Prostate gland (tissue), 2 donors: ENCODE data around the gene FBXW7. TPM values are rescaled to one million over a fixed set of nuclear protein-coding genes. Genes with fewer than 3 reads are reported as not detected.

ENCODE experiments used
- DNase-seq: peaks from one replicate; pipeline ENCODE4 v3.0.0-alpha.2; 2019; ENCODE audit warnings: low spot score
- H3K27ac ChIP-seq, 2 donors: fragments of 200-600 bp; sonication (generic); 2 replicates each; pipeline ENCODE4 v1.5.1; 2017 to 2019
- H3K27me3 ChIP-seq: fragments of 200-600 bp; sonication (generic); replicated peaks from 2 replicates; pipeline ENCODE4 v1.5.1; 2019; ENCODE audit not compliant: insufficient read depth
- H3K36me3 ChIP-seq, 2 donors: fragments of 200-600 bp; sonication (generic); 1 replicate in 1 of 2; 2 replicates in 1 of 2; pipeline versions ENCODE4 v1.5.1 to v1.8.1; 2017 to 2019
- H3K4me1 ChIP-seq: fragments of 200-600 bp; sonication (generic); replicated peaks from 2 replicates; pipeline ENCODE4 v1.5.1; 2019
- H3K4me3 ChIP-seq, 2 donors: fragments of 200-600 bp; sonication (generic); 2 replicates each; pipeline ENCODE4 v1.5.1; 2017 to 2019
- H3K9me3 ChIP-seq: fragments of 200-600 bp; sonication (generic); 2 replicates; pipeline ENCODE4 v1.5.1; 2017
- POLR2A ChIP-seq: fragments of 450-650 bp; IDR thresholded peaks from one replicate; pipeline ENCODE4 v1.6.1; 2016; ENCODE audit warnings: antibody characterized with exemption, mild to moderate bottlenecking
- POLR2AphosphoS5 ChIP-seq: sonication (generic); formaldehyde crosslinking; IDR thresholded peaks from one replicate; pipeline ENCODE4 v1.6.1; 2017; ENCODE audit warnings: antibody characterized with exemption
- WGBS: methylation state at CpG from one replicate; pipeline ENCODE4 v1.1.5; 2018; 5-methylcytosine and 5-hydroxymethylcytosine counted together
- intact Hi-C: fragments of 100-400 bp; cut with DNase I; formaldehyde crosslinking; loops from one replicate; pipeline ENCODE4 v1.14.2; 2022
- total RNA-seq, 2 donors: library from RNA; depleted of rRNA; stranded (reverse); fragments of >200 nt; gene quantifications; one replicate each; pipeline ENCODE4 v1.1.0, GENCODE V29; 2016
- TF ChIP-seq, protein P1 (sequence below), 4 experiments: fragments of 200-600 bp in 2 of 4; fragments of 450-650 bp in 2 of 4; sonication (generic) in 2 of 4; IDR thresholded peaks; 1 replicate in 3 of 4; 2 replicates in 1 of 4; pipeline ENCODE4 v1.5.1; 2016 to 2019; ENCODE audit warnings: antibody characterized with exemption in 4 of 4, mild to moderate bottlenecking in 2 of 4, moderate library complexity in 2 of 4

FBXW7 gene
- total RNA-seq, 2 donors from 2014 or later: 21.8 to 24.9 TPM

DNA sequence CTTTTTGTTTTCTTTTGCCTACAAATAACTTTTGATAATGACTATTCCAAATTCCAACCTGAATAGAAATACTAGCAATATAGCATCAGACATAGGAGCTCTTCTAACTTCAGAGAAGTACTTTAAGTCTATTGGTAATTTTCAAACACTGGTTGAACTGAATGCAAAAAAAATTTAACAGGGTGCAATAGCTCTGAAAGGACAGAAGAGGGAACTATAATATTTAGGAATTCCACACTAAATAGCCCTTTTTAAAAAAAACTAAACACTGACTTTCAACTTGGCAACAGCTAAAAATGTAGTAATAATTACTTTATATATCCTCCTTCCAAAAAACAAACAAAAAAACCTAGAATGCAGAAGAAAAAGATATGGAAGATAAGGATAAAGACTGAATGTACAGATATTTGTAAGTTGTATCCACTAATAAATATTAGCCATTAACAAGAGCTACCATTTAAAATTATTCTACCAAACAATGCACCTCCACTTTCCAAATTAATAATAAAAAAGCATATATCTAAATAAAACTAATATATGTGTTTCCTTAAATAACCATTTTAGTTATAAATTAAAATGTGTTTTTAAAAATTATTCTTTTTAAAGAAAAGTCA lies 81.4 kb downstream of the FBXW7 start:
- intact Hi-C loops: no loop called here
- H3K36me3 ChIP-seq: no peaks in the 10 kb centered on the region
- no peak for DNase-seq
- no peak overlapping the region for H3K4me3 ChIP-seq
- H3K27ac ChIP-seq: no peak overlapping the region
- no peaks in the 10 kb centered on the region for H3K27me3 ChIP-seq
- H3K4me1 ChIP-seq: no peaks in the 10 kb centered on the region
- TF ChIP-seq POLR2A: no peak
- TF ChIP-seq, protein P1, sequence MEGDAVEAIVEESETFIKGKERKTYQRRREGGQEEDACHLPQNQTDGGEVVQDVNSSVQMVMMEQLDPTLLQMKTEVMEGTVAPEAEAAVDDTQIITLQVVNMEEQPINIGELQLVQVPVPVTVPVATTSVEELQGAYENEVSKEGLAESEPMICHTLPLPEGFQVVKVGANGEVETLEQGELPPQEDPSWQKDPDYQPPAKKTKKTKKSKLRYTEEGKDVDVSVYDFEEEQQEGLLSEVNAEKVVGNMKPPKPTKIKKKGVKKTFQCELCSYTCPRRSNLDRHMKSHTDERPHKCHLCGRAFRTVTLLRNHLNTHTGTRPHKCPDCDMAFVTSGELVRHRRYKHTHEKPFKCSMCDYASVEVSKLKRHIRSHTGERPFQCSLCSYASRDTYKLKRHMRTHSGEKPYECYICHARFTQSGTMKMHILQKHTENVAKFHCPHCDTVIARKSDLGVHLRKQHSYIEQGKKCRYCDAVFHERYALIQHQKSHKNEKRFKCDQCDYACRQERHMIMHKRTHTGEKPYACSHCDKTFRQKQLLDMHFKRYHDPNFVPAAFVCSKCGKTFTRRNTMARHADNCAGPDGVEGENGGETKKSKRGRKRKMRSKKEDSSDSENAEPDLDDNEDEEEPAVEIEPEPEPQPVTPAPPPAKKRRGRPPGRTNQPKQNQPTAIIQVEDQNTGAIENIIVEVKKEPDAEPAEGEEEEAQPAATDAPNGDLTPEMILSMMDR (IDR thresholded peaks at IDR 0.05): peak in 2 of 4 experiments; percentile 52 to 61
- no peaks in the 10 kb centered on the region for H3K9me3 ChIP-seq

DNA sequence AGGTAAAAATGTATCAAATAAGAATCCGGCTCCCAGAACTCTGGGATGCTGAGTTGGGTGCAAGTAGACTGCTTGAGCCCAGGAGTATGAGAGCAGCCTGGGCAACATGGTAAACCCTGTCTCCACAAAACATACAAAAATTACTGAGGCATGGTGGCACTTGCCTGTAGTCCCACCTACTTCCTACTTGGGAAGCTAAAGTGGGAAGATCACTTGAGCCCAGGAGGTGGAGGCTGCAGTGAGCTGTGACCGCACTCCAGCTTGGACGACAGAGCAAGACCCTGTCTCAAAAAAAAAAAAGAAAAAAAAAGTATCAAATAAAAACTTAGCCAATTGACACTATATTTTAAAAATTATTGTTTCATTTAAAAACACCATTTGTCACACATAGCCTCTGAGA lies 84.4 kb downstream of the FBXW7 start:
- intact Hi-C loops: no loop called here
- no peak for DNase-seq
- H3K27ac ChIP-seq: no peak overlapping the region
- no peaks in the 10 kb centered on the region for H3K9me3 ChIP-seq
- H3K36me3 ChIP-seq: no peaks in the 10 kb centered on the region
- H3K27me3 ChIP-seq: no peaks in the 10 kb centered on the region
- no peak overlapping the region for H3K4me3 ChIP-seq
- H3K4me1 ChIP-seq: no peaks in the 10 kb centered on the region
- 93% methylated on average over 3 of the region's 3 CpGs for WGBS
- TF ChIP-seq POLR2A: no peak

DNA sequence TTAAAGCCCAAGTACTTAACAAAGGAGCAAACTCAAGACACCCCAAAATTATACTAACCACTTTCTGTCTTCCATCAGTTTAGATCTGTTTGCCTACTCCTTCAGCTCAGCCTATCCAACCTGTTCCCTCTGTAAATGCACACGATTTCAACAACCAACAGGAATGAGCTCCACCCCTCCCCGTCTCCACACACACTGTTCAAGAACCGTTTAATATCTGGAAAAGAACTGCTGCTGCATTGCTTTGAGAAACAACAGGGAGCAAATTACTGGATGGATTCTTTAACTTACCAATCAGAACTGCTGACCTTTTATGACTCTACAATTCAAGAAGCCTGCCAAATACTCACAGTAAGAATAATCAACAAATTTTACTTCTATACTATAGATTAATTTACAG lies 87.0 kb downstream of the FBXW7 start:
- no peaks in the 10 kb centered on the region for H3K4me1 ChIP-seq
- H3K4me3 ChIP-seq: no peak overlapping the region
- no peak for DNase-seq
- 45% methylated on average over 3 of the region's 3 CpGs for WGBS
- no peaks in the 10 kb centered on the region for H3K9me3 ChIP-seq
- TF ChIP-seq, protein P1 (IDR thresholded peaks at IDR 0.05): no peak
- TF ChIP-seq POLR2AphosphoS5: no peak
- no peak for TF ChIP-seq POLR2A
- H3K36me3 ChIP-seq: no peaks in the 10 kb centered on the region
- intact Hi-C loops: no loop called here
- H3K27me3 ChIP-seq: no peaks in the 10 kb centered on the region
- no peak overlapping the region for H3K27ac ChIP-seq

DNA sequence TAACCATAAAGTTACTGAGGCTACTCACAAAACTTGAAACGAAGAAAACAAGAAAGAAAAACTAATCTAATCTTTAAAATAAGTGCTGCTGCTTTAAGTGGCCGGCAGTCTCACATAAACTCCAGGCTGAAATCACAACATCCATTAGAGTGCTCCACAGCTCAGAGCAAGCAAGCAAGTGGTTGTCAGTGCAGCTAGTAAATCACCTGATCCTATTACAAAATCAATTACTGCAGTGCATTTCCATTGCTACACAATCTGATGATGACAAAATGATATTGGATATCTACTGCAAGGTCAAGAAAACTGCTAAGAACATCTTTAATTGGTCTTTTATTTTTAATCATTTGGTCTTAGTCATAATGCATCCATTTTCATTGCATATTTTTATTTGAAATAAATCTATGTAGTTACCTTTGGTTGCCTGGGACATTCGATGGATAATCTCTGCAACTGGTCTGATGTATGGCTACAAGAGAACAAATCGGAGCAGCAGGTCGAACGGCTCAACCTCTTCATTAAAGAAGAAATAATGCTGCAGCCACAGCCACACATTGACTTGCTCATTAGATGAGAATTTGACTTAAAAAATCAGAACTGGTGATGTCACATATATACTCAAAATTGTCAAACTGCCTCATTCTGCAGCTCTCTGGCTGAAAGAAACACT lies 87.7 kb downstream of the FBXW7 start:
- no peak overlapping the region for H3K27ac ChIP-seq
- intact Hi-C loops: no loop called here
- TF ChIP-seq POLR2A (no peak), POLR2AphosphoS5 (no peak)
- TF ChIP-seq, protein P1 (IDR thresholded peaks at IDR 0.05): no peak
- no peak overlapping the region for H3K4me3 ChIP-seq
- 81% methylated on average over 6 of the region's 6 CpGs for WGBS
- no peaks in the 10 kb centered on the region for H3K36me3 ChIP-seq
- H3K27me3 ChIP-seq: no peaks in the 10 kb centered on the region
- no peak for DNase-seq
- H3K9me3 ChIP-seq: no peaks in the 10 kb centered on the region
- no peaks in the 10 kb centered on the region for H3K4me1 ChIP-seq

DNA sequence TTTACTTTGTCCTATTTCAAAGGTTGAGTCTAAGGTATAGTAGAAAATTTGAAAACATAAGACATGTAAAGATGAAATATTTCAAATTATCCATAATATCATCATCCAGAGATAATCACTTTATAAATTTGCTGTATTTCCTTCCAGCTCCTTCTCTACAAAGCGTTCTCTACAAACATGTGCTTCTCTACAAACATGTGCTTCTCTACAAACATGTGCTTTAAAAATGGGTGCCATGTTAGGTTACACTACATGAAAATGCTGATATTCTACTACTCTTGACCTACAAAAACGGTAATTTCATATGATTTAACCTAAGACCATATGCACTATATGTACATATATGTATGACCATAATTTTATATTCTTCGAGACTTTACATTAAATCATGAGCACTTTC lies 92.0 kb downstream of the FBXW7 start:
- no peak overlapping the region for H3K4me3 ChIP-seq
- WGBS: 82% methylated on average over 3 of the region's 3 CpGs
- no peaks in the 10 kb centered on the region for H3K36me3 ChIP-seq
- no peaks in the 10 kb centered on the region for H3K4me1 ChIP-seq
- no peak for DNase-seq
- intact Hi-C loops: no loop called here
- H3K9me3 ChIP-seq: no peaks in the 10 kb centered on the region
- no peak overlapping the region for H3K27ac ChIP-seq
- no peaks in the 10 kb centered on the region for H3K27me3 ChIP-seq
- TF ChIP-seq, protein P1 (IDR thresholded peaks at IDR 0.05): no peak
- no peak for TF ChIP-seq POLR2A
